Activated T-cell treated with anti-CD3 and anti-CD28 coated beads for 48 hours (primary cell): ENCODE measurements around the gene DMRT3.

Experiments used
- DNase-seq: peaks from one replicate; pipeline ENCODE4 v3.0.0-alpha.2; 2020; ENCODE audit warnings: low read depth

DMRT3 gene

DNA sequence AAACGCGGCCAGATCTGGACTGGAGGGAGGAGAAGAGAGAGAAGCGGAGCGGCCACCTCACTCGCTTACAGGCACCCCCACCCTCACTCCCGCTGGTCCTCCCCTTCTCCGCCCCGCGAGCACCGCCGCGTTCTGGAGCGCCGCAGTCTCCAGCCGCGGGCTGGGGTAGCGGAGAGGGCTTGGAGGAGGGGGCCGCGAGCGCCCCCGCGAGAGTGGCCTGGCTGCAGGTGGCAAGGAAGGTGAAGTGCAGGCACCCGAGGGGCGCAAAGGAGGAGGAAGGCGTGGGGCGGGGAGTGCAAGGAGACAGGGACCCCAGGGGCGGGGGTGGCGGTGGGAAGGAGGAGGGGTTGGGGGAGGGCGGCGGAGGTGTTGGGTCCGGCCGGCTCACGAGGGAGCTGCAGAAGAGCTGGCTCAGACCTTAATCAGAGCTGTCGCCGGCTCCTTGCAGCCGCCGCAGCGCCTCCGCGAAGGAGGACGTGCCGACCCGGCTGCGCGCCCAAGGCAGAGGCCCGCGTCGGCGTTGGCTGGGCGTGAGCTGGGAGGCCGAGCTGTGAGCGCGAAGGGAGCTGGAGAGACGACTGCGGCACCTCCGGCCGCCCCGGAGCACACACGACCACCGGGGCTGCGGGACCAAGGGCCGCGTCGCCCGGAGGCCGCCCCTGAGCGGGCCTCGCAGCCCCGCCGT is at the start of gene DMRT3:
Gene DMRT3, plus strand, starts transcription at position 398 of the 685 bp plus-strand sequence. CDS start 347 bp downstream, outside the sequence.
- no peak for DNase-seq

DNA sequence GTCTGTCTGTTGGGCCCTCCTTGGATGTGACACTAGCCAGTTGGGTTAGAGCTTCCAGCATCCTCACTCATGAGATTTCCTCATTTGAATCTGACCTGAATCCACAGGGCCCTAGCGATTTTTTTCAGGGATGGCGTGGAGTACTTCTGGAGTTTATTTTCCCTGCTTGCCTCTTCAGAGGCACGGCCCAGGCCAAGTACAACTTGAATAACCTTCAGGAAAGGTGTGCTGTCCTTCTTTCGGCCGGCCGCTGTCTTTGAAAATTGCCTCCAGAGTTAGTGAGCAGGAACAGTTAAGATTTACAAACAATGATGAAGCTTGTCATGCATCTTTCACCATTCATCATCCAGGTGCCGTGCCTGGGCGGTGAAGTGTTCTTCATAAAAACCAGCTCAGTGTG is 49.5 kb upstream of the DMRT3 start:
- DNase-seq: no peak

DNA sequence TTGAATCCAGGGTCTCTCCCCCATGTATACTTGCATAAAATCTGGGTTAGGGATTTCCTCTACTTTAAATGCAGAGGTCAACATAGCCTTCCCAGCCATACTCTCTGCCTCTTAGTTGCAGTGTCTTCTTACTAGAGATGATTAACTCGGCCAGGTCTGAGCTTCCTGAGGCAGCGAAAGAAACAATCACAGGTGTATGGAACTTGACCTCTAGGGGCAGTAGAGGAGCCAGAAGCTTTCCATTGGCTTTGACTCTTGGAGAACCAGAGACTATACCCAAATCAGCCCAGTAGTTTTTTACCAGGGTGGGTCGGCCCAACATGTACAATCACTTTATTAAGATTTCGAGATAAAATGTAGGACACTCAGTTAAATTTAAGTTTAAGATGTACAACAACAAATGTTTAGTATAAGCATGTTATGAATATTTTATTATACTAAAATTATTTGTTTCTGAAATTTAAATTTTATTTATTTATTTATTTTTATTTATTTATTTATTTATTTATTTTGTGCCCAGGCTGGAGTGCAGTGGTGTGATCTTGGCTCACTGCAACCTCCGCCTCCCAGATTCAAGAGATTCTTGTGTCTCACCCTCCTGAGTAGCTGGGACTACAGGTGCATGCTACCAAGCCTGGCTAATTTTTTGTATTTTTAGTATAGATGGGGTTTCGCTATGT is 48.0 kb upstream of the DMRT3 start:
- no peak for DNase-seq

DNA sequence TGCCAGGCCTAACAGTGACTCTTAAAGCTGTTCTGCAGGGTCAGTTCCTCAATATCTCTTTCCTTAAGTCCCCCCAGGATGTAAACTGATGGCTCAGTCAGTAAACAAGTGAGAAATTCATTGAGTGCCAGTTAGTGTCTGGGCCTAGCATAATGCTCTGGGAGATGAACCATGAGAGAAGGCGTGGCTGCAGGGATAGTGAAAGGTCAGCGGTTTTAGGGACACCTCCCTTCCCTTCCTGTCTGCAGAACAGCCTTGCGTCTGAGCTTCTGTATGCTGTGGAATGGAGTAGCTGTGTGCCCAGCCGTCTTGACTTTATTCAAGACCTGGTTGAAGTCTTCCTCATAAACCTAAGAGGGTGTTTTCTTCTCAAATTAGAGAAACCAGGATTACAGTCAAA is 46.7 kb upstream of the DMRT3 start:
- DNase-seq: no peak

GRCh38 chr9:933356-933755 is 43.1 kb upstream of the DMRT3 start:
- DNase-seq: no peak

GRCh38 chr9:935348-935965 is 41.0 kb upstream of the DMRT3 start:
- no peak for DNase-seq

DNA sequence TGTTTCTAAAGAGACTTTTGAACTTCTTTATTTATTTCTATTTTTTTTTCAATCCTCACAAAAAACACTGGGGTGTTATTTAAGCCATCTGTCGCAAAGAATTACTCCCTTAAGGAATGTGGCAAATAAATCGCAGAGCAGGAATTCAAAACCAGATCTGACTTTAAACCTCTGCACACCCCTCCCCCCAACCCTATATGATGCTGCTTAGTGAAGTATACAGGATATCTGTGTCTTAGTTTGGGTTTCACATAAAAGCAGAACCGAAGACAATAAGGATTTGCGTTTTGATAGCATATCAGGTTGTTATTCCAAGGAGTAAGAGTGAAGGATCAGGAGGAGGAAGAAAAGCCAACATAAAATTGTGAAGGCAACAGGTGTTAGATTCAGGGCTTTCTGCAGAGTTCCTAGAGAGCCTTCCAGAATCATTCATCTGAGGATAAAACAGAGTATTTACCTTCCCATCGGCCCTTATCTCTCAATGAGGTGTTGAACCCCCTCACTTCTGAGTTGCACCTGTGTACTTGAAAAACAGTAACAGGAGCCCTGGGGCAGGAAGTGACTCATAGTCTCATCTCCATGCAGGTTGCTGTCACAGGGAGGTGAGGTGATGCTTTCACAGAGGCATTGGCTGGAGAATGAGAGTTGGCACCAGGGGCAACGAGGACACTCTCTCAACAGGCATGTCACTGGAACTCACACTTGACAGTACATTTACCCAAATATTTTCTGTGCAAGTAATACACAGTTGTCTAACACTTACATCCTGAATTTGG is 33.5 kb upstream of the DMRT3 start:
- DNase-seq: no peak

GRCh38 chr9:947985-948384 is 28.5 kb upstream of the DMRT3 start:
- DNase-seq: no peak

DNA sequence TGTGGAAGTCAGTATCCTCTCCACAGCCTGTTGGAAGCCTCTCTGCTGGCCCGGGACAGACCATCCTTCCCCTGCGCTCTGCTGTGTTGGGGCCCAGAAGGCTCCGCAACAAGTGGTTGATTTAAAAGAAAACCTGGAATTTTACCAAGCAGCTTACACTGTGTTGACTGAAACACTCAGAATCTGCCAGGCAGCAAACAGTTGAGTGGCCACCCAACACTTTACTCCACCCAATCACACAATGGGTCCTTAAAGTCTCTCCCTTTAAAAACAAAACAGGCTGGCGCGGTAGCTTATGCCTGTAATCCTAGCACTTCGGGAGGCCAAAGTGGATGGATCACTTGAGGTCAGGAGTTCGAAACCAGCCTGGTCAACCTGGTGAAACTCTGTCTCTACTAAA is 28.0 kb upstream of the DMRT3 start:
- DNase-seq: no peak

DNA sequence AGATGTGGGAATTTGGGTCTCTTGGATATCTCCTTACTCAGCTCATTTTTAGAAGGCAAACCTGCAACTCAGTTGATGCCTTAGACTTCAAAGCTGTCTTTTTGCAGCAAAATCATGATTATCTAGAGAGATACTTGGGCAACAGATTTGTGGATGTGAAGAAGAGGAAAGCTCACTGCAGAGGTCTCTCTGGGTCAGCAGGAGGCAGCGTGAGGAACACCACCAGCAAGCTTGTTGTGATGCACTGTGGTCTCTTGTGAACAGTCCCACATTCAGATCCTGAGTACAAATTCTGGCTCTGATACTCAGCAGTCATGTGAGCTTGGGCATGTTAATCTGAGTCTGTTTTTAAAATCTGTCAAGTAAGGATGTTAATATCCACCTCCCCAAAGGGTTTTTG is 26.3 kb upstream of the DMRT3 start:
- no peak for DNase-seq

GRCh38 chr9:952546-952945 is 23.9 kb upstream of the DMRT3 start:
- DNase-seq: no peak

GRCh38 chr9:959105-959504 is 17.4 kb upstream of the DMRT3 start:
- no peak for DNase-seq

GRCh38 chr9:959914-960313 is 16.5 kb upstream of the DMRT3 start:
- DNase-seq: no peak

GRCh38 chr9:962023-962422 is 14.4 kb upstream of the DMRT3 start:
- no peak for DNase-seq

GRCh38 chr9:965497-965896 is 11.0 kb upstream of the DMRT3 start:
- no peak for DNase-seq

GRCh38 chr9:966870-967269 is 9.6 kb upstream of the DMRT3 start:
- no peak for DNase-seq

- no peak for DNase-seq
These were observed 9.0 kb upstream of the DMRT3 start for GRCh38 chr9:967436-967835.

GRCh38 chr9:967903-968641 is 8.4 kb upstream of the DMRT3 start:
- no peak for DNase-seq

DNA sequence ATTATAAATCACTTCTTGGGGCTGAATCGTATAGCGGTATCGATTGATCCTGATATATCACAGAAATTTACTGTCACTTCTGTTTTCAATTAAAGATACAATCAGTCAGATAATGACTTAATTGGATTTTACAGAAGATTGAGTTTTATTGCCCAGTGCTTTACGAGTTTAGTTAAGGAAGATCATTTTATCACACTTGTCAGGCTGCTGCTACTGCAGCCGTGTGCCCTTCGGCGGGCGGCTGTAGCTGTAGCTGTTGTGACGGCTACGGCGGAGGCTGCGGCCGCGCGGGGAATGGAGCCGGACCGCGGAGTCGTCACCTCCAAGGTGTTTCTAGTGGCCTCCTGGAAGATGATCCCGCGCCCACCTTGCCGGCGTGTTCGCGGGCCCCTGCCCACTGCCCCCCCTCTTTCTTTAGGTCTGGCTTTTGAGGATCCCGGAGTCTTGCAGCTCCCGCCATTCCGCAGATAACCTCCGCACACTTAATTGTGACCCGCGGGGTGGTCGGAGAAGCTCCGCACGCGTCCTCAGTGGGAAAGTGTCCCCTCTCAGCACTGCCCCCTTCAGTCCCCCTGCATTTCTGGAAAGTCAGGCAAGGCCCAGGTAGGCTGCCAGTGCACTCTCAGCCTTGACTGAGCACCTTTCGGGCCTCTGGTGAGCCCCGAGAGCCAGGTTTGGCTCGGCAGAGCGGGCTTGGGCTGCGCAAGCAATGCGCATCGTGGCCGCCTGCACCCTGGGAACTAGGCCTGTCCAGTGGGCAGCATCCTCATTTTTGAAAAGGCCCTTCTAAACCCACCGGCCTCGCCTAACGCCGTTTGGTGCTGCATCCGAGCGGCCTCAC is 6.9 kb upstream of the DMRT3 start:
- DNase-seq: no peak

GRCh38 chr9:970151-970996 is 6.1 kb upstream of the DMRT3 start:
- no peak for DNase-seq
